K562 (cell line): ENCODE measurements around the gene PRUNE1. TPM values are rescaled to one million over a fixed set of nuclear protein-coding genes. Genes with fewer than 3 reads are reported as not detected.

ENCODE experiments used
- CC2D1A ChIP-seq: fragments of 450-650 bp; IDR thresholded peaks from 2 replicates; pipeline ENCODE4 v1.6.1; 2017; ENCODE audit warnings: mild to moderate bottlenecking
- CREM ChIP-seq: IDR thresholded peaks from 2 replicates; pipeline ENCODE4 v1.6.1; 2014; ENCODE audit warnings: antibody characterized with exemption, low read depth
- CTBP1 ChIP-seq: fragments of 450-650 bp; IDR thresholded peaks from 2 replicates; pipeline ENCODE4 v1.6.1; 2016; ENCODE audit warnings: borderline replicate concordance
- ERF ChIP-seq: fragments of 450-650 bp; formaldehyde crosslinking; IDR thresholded peaks from 2 replicates; pipeline ENCODE4 v1.4.0; 2020; ENCODE audit warnings: mild to moderate bottlenecking, mixed read lengths
- EZH2 ChIP-seq: IDR thresholded peaks from 2 replicates; pipeline ENCODE4 v1.6.1; 2012; ENCODE audit warnings: low read depth, mild to moderate bottlenecking, inconsistent platforms, low read length, borderline replicate concordance
- GTF3C2 ChIP-seq: IDR thresholded peaks from 3 replicates; pipeline ENCODE4 v1.6.1; 2011; ENCODE audit warnings: borderline replicate concordance, mild to moderate bottlenecking, moderate library complexity; ENCODE audit not compliant: insufficient read length; ENCODE audit errors: extremely low read depth
- HMG20B ChIP-seq: fragments of 250-450 bp; sonication (Bioruptor Pico); IDR thresholded peaks from 2 replicates; pipeline ENCODE4 v1.5.0; 2021; ENCODE audit warnings: mild to moderate bottlenecking
- HOXB6 ChIP-seq: fragments of 250-450 bp; sonication (Bioruptor Pico); IDR thresholded peaks from 2 replicates; pipeline ENCODE4 v1.5.1; 2022; ENCODE audit warnings: mild to moderate bottlenecking, borderline replicate concordance
- KAT2B ChIP-seq: IDR thresholded peaks from one replicate; pipeline ENCODE4 v1.6.1; 2012; ENCODE audit warnings: low read depth, mild to moderate bottlenecking, control low read depth, inconsistent platforms, low read length, moderate library complexity
- KDM2B ChIP-seq: fragments of 250-450 bp; sonication (Bioruptor Pico); IDR thresholded peaks from 2 replicates; pipeline ENCODE4 v1.8.0; 2021; ENCODE audit warnings: mild to moderate bottlenecking, moderate library complexity
- NEUROD1 ChIP-seq: fragments of 150-350 bp; IDR thresholded peaks from 2 replicates; pipeline ENCODE4 v1.6.1; 2014; ENCODE audit warnings: borderline replicate concordance, low read length, low read depth; ENCODE audit not compliant: partially characterized antibody
- NR0B1 ChIP-seq: fragments of 450-650 bp; IDR thresholded peaks from one replicate; pipeline ENCODE4 v1.6.1; 2018; ENCODE audit warnings: mild to moderate bottlenecking, moderate library complexity; ENCODE audit not compliant: partially characterized antibody
- POLR3A ChIP-seq: IDR thresholded peaks from 2 replicates; pipeline ENCODE4 v1.6.1; 2011; ENCODE audit warnings: borderline replicate concordance, mild to moderate bottlenecking, moderate library complexity; ENCODE audit not compliant: insufficient read length, insufficient read depth; ENCODE audit errors: extremely low read depth
- RBM34 ChIP-seq: fragments of 200-400 bp; formaldehyde crosslinking; IDR thresholded peaks from 2 replicates; pipeline ENCODE4 v1.6.1; 2018; ENCODE audit warnings: low read length, borderline replicate concordance; ENCODE audit not compliant: insufficient read depth
- SAFB ChIP-seq: fragments of 200-400 bp; formaldehyde crosslinking; IDR thresholded peaks from 2 replicates; pipeline ENCODE4 v1.6.1; 2017; ENCODE audit warnings: low read depth, low read length, borderline replicate concordance
- SIN3B ChIP-seq: fragments of 450-650 bp; IDR thresholded peaks from 2 replicates; pipeline ENCODE4 v1.6.1; 2017; ENCODE audit warnings: low read depth, mild to moderate bottlenecking, moderate library complexity
- SMARCB1 ChIP-seq: IDR thresholded peaks from 2 replicates; pipeline ENCODE4 v1.6.1; 2011; ENCODE audit warnings: improper control_type of control experiment, low read depth; ENCODE audit not compliant: insufficient read length
- SP1 ChIP-seq: sonication (generic); formaldehyde crosslinking; IDR thresholded peaks from 2 replicates; pipeline ENCODE4 v1.8.1; 2022; ENCODE audit warnings: mild to moderate bottlenecking, missing genetic modification reagents
- STAT5A ChIP-seq: IDR thresholded peaks from 2 replicates; pipeline ENCODE4 v1.6.1; 2012; ENCODE audit warnings: low read length, inconsistent platforms, borderline replicate concordance
- TBP ChIP-seq: optimal IDR thresholded peaks from 2 replicates; pipeline ENCODE3; 2011; ENCODE audit warnings: low read depth, low read length, improper control_type of control experiment
- TGIF2 ChIP-seq: sonication (generic); formaldehyde crosslinking; IDR thresholded peaks from 2 replicates; pipeline ENCODE4 v1.8.1; 2022; ENCODE audit warnings: mild to moderate bottlenecking, missing genetic modification reagents, moderate library complexity
- UBTF ChIP-seq, 2 experiments: IDR thresholded peaks; 2 replicates each; pipeline ENCODE4 v1.6.1; 2012; ENCODE audit warnings: improper control_type of control experiment in 2 of 2, low read depth in 2 of 2, low read length in 2 of 2, borderline replicate concordance in 1 of 2
- ZNF57 ChIP-seq: fragments of 450-650 bp; formaldehyde crosslinking; IDR thresholded peaks from 2 replicates; pipeline ENCODE4 v1.4.0; 2020; ENCODE audit warnings: mild to moderate bottlenecking, moderate library complexity
- ZNF77 ChIP-seq: fragments of 250-450 bp; sonication (Bioruptor Pico); IDR thresholded peaks from 2 replicates; pipeline ENCODE4 v1.5.0; 2020
- polyA plus RNA-seq, 8 experiments: library from polyadenylated mRNA; depleted of rRNA in 4 of 8; stranded (reverse) in 5 of 8; unstranded in 3 of 8; fragments of >200 nt; fragmentation: Nextera tagmentation in 2 of 8; fragmentation: Illumina TruSeq in 1 of 8; extraction: Ambion mirVana in 2 of 8; extraction: Trizol in 1 of 8; gene quantifications; 2 replicates each; pipeline versions ENCODE4 v1.2.1 to v1.2.3, GENCODE V29; 2011 to 2014; ENCODE audit warnings: inconsistent platforms in 1 of 8, missing spikeins in 1 of 8
- total RNA-seq, 7 experiments: library from RNA; depleted of rRNA in 6 of 7; stranded (reverse); fragments of >200 nt in 6 of 7; fragmentation: Illumina TruSeq in 2 of 7; extraction: Trizol in 2 of 7; gene quantifications; 2 replicates each; pipeline versions ENCODE4 v1.2.1 to v1.2.3, GENCODE V29; 2011 to 2021; ENCODE audit warnings: low replicate concordance in 1 of 7

Gene PRUNE1
- total and polyA plus RNA-seq, 9 of the 15 experiments (the other 6 are each of a cell fraction or from before 2014, with no cell fraction given): 16.7 to 48.3 (median 26.2) TPM

- TF ChIP-seq TGIF2 (CRISPR knock-in tag) (no peak), STAT5A (peak; percentile 52; the same call in 1 of the 2 replicates), UBTF (IDR thresholded peaks at IDR 0.05; ENCODE audit: borderline replicate concordance in 1 of 2, low read depth in 2 of 2, low read length in 2 of 2) (0 out of 4 replicates have a peak, but pooled peaks of 1 of the 2 experiments have one; percentile 29), RBM34 (no peak), EZH2 (no peak), GTF3C2 (no peak), NEUROD1 (no peak), KDM2B (CRISPR knock-in tag) (no peak), CTBP1 (peak; percentile 97), POLR3A (no peak), HOXB6 (CRISPR knock-in tag) (no peak), TBP (peak; percentile 40), SP1 (CRISPR knock-in tag) (no peak), ZNF77 (no peak), CC2D1A (no peak), SAFB (no peak), KAT2B (no peak), SMARCB1 (no peak), CREM (0 out of 2 replicates have a peak, but pooled peaks have one; percentile 13), ZNF57 (CRISPR knock-in tag) (no peak), NR0B1 (no peak), ERF (no peak), SIN3B (no peak), HMG20B (CRISPR knock-in tag) (no peak)
Measured at GRCh38 chr1:151054971-151055547, 46.8 kb downstream of the PRUNE1 start (continued).
